HG03060 (cell line): ENCODE measurements around the gene LRP3.

Source experiments
- ATAC-seq: cut with Tn5 transposase; IDR thresholded peaks from one replicate; pipeline ENCODE4 v1.9.1; 2021; ENCODE audit warnings: low read depth, moderate number of reproducible peaks; ENCODE audit not compliant: unreplicated experiment

LRP3 gene

DNA sequence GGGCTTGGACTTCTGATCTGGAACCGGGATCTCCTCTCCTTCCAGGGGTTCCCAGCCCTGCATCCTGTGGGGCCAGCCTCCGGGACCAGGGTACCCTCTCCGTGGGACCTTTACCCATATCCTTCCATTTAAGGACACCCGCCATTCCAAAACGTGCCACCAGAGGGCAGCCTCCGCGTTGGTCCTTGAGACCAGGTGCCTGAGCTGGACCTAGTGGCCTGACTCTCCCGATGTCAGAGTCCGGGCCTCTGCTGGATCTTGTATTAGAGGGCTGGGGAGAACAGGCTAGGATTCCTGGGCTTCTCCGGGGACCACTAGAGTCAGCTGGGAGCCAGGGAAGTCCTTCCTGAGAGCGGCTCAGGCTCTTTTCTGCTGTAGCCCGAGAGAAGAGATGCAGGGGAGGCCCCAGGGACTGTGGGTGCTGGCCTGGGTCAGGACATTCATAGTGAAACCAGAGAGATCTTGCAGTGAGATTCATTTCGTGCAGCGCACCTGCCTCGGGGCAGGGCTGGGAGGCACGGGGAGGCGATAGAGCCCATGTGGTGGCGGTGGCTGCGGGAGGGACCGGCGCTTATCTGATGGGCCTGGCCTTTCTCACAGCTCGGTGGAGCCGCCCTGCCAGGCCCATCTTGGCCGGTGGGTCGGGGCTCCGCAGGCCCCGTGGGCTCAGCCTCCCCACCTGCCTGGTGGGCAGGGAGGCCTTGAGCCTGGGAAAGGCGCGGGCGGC is 41.3 kb downstream of the LRP3 start:
- ATAC-seq = no peak

DNA sequence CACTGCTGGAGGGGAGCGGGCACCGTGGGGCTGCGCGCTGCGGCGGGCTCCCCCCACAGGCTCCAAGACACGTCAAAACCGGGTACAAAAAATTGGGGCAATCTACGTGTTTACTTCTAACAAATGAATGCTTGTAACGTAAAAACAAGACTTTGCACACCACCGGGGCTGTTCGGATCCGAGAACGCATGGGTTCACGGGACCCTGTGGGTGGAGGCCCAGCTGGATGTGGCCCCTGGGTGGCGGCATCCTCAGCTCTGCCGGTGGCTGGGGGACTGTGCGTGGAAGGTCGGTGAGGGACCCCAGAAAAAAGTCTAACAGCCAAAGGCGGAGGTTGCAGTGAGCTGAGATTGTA is 41.8 kb downstream of the LRP3 start:
- no peak for ATAC-seq

DNA sequence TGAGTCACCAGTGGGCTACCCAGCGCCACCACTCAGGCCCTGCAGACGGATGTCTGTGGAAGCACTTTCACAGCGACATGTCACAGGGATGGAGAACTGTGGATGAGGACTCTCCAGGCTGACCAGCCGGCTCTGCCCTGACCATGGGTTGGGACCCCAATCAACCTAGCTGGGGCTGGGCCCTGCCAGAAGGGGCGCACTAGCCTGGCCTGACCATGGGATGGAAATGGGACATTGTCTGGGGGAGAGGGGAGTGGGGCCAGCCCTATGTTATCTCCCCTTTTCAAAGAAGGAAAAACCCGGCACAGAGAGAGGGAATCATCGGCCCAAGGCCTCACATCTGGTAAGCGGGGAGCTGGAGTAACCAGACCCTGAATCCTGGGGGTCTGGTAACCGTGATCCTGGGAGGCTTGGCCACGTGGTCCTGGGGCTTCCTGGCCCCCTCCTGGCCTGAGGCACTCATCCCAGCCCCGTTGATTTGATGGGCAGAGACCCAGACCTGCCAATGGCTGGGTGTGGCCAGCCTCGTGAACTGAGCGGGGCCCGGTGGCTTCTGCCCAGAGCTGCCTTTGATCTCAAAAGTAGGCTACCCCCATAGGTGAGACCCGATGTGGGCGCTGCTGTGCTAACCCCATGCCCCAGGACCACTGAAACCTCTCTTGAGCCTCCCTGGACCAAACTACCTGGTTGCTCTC is 42.7 kb downstream of the LRP3 start:
- ATAC-seq = no peak

DNA sequence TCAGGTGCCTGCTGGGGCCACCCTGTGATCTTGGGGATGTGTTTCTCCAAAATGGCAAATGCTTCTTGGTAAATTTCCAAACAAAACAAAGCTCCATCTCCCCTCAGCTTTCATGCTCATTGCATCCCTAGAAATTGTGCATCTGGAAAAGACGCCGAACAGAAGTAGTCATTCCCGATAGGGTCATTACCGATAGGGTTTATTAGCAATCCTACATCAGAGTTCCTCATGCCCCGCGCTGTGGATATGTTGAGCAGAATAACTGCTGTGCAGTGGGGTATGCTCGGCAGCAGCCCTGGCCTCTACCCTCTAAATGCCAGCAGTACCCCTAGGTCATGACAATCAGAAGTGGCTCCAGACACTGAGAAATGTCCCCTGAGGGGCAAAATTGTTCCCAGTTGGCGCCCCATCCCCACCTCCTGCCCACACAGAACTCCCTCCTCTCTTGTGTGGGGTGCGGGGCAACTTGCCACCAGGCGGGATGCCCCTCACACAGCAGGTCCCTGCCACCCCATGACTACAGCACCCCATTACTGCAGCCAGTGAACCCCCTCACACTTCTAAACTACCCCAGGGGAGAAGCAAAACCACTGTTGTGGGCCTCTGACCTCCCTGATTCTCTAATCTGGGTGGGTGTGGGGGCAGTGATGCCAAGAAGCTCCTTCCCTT is 44.5 kb downstream of the LRP3 start:
- no peak for ATAC-seq

DNA sequence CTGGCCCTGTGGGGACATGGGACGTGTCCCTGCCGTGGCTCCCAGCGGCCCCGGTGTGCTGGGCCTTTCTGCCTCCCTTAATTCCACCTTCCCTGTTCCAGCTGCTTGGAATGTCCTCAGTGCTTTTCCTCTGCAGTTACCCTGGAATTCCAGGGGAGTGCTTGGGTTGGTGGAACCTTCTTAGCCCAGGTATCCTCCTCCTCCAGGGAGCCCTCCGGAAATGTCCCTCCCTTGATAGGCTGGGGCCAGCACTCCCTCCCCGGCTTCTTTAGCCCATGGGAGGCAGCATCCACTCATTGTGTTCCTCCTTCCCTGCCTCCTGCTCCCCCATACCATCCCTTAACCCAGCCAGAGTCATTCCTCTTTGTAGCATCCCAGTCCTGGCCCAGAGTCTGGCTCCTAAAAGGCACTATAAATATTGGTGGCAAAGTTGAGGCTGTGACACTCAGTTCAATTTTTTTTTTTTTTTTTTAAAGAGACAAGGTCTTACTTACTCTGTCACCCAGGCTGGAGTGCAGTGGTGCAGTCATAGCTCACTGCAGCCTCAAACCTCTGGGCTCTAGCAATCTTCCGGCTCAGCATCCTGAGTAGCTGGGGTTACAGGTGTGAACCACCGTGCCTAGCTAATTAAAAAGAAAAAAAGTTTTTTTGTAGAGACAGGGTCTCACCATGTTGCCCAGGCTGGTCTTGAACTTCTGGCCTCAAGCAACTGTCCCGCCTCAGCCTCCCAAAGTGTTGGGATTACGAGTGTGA is 45.3 kb downstream of the LRP3 start:
- ATAC-seq = no peak

DNA sequence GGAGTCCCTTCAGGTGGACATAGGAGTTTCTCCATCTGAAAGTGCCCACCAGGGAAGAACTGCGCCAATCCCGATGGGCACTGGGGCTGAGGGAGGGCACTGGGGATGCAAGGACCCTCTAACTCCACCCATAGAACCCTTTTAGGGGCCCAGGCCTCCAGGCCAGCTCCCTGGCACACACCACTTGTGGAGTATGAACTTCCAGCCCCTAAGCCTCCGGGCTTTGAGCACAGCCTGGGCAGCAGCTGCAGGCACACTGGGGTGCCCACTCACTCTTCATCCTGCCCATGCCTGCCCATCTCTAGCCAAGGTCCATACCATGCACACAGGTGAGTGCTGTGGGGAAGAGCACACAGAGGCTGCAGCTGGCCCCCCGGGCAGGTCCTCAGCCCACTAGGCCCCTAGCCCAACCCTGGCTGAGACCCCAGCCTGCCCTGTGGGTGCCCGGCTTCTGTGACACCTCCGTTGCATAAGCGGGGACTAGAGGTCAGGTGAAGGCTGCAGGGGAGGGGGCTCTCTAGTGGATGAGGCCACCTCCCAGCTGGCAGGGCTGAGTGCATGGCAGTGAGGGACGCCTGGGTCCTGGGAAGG is 46.1 kb downstream of the LRP3 start:
- no peak for ATAC-seq

DNA sequence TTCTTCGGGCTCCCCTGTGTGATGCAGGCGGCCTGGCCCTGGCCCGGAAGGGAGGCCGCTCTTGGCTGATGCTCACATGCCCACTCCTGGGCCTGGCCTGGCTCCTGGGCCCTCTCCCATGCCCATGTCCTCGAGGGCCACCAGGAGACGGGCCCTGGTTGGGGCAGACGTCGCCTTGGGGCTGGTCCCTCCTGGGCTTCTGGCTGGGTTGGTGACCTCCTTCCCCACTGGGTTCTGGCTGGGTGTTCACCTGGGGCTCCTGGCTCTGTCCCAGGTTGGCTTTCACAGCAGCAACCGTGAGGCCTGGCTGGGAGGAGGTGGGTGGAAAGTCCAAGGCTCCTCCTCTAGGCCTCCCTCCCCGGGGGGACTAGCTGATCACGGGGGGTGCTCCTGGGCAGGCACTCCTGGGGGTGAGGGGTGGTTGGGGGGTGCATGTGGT is 47.0 kb downstream of the LRP3 start:
- ATAC-seq = no peak

DNA sequence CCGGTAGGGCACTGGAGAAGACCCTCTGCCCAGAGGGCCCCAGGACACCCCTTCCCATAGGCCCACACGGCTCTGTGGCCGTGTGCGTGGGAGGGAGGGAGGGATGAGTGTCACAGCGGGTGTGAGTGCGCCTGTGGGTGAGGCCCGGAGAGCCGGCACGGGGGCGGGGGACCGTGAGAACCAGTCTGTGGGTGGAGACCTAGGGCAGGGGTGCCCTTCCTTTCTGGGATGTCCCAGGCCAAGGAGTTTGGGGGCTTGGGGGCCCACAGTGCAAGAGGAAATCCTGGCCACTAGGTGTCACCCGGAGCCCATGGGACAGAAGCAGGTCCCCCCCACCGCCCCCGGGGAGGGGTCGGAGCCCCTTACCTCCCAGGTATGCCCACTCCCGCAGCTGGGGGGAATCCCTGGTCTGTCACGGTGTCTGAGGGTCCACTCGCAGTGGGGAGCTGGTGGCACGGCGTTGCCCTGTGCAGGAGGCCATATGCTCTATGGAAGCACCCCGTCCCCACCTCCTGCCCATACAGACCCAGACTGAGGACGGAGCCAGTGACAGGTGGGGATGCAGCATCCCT is 47.5 kb downstream of the LRP3 start:
- ATAC-seq = no peak

DNA sequence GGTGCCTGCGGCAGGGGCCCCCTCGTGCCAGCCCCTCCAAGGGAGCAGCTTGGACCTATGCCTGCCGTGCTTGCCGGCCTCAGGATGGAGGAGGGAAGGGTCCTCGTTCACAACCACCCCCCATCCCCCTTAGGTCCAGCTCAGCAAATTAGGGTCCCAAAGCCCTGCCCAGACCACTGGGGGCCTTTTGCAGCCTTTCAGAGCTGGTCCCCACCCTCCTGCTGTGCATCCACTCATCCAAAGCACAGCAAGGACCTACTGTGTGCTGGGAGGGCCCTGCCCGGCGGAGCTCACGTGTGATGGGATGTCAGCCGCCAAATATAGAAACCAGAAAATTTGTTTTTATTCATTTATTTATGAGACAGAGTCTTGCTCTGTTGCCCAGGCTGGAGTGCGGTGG is 48.0 kb downstream of the LRP3 start:
- no peak for ATAC-seq

DNA sequence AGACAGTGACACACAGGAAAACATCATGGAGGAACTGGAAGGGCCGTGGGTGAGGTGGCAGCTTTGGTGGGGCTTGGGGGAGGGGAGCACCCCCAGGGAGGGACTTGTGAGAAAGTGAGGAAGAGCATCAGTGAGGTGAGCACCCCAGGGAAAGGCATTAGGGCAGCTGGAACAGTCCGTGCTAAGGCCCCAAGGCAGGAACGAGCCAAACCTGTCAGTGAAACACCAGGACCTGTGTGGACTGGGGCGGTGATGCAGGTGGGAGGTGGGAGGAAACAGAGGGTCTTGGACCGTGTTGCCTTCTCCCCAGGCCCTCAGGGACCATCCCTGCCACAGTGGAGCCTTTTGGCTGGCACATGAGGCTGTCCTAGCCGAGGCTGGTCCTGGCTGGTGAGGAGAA is 48.8 kb downstream of the LRP3 start:
- ATAC-seq = no peak

DNA sequence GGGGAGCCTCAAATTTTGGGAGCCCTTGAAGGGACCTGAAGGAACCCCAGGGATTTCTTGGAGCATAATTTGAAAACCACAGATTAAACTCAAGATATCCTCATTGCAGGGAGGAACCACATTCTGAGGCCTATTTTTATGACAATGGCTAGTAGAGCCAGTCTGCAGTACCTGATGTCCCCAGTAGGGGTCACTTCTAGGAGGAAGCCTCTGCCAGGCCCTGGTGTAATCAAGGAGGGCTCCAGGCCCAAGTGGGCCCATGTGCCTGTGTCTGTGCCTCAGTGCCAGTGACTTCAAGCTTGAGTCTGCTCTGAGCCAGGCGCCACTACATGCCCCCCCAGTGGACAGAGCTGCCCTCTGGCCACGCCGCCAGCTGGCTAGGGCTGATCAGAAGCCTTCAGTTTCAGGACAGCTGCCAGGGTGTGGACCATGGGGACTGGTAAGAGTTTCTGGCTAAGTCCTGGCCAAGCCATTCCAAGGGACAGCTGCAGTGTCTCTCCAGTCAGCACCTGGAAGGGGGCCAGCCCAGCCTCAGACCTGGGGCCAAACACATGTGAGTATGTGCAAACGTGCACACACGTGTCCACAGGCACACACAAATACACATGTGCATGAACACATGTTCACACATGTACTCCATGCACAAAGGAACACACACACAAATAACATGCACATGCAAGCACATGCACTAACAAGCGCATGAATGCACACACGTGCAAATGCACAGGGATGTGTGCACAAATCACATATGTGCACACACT is 52.0 kb downstream of the LRP3 start:
- ATAC-seq = no peak

DNA sequence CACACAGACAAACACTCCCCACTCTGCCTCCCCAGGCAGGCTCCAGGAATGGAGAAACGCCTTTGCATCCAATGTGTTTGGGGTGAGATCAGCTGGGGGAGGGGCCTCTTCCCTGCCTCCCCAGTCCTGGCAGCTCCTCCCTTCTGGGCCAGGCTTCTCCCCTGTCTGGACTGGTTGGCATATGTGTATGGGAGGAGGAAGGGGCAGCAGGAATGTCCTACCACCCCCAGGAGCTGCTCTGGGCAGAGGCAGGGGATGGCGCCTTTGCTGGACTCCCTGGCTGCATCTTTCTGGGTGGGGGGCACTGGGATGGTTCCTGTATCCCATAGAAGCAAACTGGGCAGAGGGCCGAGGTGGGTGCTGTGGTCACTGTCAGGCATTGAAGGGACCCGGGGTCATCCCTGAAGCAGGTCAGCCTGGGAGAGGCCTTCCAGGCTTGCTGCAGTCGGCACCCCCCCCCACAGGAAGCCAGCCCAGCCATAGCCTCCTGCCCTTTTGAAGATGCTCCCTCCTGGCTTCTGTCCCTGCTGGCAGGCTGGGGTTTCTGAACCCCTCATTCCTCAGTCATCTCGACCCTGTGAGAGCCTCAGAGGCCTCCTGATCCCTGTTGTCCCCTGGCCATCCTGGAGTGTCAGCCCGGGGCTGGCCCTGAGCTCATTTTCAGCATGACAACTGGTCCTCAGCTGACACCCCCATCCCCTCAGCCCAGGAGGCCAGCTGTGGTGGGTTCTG is 52.7 kb downstream of the LRP3 start:
- ATAC-seq = no peak

DNA sequence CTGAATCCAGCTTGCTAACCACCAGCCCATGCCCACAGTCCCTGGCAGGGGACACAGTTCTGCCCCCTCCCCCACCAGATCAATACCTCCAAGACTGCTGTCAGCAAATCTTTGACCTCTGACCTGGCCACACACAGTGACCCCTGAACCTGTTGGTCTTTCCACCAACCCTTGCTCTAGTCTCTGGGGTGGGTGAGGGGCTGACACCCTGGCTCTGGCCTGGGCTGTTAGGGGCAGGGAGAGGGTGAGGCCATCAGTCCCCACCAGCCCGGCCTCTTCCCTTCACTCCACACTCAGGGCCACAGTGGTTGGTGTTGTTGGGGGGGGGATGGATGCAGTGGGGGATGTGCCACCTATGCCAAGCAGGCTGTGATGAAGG is 53.3 kb downstream of the LRP3 start:
- no peak for ATAC-seq

DNA sequence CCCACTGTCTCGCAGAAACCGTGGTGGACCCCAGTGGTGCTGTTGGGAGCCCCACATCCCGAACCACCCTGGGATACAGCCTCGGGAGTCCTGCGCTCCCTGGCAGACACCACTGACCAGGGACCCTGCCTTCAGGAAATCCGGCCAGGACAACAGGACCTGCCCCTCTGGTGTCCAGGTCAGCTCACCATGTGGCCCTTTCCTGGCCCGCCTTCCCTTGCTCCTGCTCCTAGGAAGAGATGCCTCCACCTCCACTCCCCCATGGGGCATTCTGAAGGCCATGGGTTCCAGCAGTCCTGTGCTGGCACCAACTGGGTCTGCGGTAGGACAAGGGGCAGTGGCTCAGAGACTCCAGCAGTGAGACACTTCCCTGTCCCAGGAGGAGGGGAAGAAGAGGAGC is 54.0 kb downstream of the LRP3 start:
- no peak for ATAC-seq

DNA sequence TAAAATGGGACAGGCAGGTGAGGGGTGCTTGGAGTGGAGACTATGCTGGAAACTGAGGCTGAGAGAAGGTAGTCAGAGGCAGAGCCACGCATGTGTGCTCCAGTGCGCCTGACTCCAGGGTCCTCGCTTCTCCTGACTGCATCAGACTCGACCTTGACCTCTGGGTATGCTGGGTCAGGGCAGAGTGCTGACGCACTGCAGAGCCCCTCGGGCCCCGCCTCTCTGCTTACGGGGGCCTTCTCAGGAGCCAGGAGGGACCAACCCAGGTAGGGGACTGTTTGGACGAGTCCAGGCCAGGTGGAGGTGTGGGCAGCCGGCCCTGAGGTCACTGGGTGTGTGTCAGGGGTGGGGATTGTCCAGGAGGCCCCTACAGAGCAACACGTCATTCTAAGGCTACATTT is 54.4 kb downstream of the LRP3 start:
- ATAC-seq = no peak

DNA sequence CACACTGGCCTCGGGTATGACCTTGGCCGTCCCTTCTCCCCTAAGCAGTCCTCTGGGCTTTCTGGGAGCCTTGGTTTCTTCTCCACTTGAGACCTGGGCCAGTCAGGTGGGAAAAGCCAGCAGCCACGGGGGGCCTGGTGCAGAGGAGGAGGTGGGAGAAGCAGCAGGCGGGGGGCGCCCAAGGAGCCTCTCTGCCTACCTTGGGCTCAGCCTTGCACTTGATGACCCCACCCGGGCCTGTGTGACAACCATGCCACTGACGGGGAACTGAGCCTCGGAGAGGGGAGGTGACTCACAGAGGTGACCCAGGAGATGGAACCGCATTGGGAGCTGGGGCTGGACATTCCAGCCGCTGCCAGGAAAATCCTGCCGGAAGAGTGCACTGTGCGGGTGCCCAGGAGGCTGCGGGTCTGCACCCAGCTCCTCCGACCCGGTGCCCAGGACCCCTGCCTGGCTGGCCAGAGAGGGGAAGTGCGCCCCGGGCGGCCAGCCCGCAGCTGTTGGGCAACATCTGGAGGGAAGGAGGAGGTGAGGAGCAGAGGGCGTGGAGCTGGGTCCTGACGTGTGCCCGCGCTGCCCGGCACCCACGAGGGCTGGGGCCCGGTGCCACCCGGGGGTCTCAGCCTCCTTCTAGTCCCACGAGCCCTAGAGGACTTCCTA is 55.0 kb downstream of the LRP3 start:
- ATAC-seq = no peak

DNA sequence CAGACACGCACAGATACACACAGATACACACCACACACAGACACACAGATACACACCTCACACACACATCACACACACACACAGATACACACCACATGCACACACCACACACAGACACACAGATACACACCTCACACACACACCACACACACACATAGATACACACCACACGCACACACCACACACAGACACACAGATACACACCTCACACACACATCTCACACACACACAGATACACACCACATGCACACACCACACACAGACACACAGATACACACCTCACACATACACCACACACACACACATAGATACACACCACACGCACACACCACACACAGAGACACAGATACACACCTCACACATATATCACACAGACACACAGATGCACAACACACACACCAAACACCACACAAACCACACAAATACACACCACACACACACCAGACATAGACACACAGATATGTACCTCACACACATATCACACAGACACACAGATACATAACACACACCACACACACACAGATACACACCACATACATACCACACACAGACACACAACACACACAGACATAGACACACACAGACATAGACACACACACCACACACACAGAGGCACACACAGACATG is 55.7 kb downstream of the LRP3 start:
- ATAC-seq = no peak

DNA sequence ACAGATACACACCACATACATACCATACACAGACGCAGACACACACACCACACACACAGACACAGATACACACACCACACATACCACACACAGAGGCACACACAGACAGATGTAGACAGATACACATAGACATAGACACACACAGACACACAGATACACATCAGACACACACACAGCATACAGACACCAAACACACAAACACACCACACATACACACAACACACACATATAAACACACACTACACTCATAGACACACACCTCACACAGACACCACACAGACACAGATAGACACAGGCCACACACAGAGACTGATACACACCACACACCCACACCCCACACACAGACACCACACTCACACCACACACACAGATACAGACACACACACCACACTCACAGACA is 56.4 kb downstream of the LRP3 start:
- ATAC-seq = no peak
